NCI-H82 (cell line): ENCODE results near the gene ELP2.
"Not testable (repeated sequence)": the region's sequence is repeated elsewhere in the genome, so short reads cannot be mapped to it uniquely, and the experiment has no call there.

Source experiments
- DNase-seq: peaks from one replicate; lab custom pipeline; 2025; lab: John Stamatoyannopoulos, UW

The ELP2 gene

DNA sequence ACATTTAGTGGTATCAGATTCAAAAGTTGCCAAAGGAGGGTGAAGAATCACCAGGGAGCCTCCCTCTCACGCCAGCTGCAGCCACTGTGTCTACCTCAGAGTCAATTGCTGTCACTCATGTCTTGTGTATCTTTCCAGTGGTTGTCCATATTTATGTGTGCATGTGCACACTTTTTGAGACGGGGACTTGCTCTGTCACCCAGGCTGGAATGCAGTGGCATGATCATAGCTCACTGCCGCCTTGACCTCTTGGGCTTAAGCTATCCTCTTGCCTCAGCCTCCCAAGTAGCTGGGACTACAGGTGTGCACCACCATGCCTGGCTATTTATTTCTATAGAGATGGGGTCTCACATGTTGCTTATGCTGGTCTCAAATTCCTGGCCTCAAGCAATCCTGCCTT is 61.6 kb downstream of the ELP2 start:
- DNase-seq = no peak

GRCh38 chr18:36191711-36192110 is 62.0 kb downstream of the ELP2 start:
- no peak for DNase-seq

DNA sequence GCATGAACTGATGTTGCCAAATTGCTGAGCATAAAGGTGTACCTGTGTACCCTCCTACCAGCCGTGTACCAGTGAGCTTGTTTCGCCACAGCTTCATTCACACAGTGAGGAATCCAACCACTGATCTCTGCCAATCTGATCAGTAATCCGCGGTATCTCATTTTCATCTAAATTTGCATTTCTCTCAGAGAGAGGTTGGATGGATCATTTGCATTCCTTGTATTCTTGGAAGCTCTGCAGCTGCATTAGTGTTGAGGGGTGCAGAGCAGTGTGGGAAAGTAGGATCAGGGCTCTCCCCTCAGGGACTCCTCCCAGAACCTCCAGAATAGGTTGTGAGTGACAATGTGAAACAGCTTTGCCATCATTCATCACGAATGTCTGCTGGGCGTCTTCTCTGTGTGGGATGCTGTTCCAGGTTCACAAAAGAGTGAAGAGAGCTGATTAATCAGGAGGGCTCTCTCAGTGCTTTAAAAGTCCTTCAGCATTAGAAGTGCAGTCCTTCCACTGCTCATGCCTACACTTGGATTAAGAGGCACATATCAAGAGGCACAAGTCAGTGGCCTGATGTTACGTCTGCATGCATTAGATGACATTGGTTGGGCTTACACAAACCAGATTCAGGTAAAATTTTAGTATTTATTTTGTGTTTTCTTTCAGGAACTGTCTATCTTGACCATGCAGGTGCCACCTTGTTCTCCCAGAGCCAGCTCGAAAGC is 65.1 kb downstream of the ELP2 start:
- DNase-seq = no peak

GRCh38 chr18:36195427-36196122 is 65.9 kb downstream of the ELP2 start:
- no peak for DNase-seq

GRCh38 chr18:36196238-36196995 is 66.7 kb downstream of the ELP2 start:
- no peak for DNase-seq

DNA sequence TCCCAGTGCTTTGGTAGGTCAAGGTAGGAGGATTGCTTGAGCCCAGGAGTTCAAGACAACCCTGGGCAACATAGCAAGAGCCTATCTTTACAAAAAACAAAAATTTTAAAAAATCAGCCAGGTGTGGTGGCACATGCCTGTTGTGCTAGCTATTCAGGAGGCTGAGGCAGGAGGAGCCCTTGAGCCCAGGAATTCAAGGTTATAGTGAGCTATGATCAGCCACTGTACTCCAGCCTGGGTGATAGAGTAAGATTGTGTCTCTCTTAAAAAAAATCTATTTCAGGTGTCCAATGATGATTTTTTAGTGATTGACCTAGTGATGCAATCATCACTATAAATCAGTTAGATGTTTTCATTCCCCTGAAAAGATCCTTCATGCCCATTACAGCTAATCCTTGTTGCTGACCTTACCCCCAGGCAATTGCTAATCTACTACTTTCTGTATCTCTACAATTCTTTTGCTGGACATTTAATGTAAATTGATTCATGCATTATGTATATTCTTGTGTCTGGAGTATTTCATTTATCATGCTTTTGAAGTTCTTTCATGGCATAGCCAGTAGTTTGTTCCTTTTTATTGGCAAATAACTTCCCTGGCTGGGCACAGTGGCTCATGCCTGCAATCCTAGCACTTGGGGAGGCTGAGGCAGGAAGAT is 67.9 kb downstream of the ELP2 start:
- DNase-seq = no peak

DNA sequence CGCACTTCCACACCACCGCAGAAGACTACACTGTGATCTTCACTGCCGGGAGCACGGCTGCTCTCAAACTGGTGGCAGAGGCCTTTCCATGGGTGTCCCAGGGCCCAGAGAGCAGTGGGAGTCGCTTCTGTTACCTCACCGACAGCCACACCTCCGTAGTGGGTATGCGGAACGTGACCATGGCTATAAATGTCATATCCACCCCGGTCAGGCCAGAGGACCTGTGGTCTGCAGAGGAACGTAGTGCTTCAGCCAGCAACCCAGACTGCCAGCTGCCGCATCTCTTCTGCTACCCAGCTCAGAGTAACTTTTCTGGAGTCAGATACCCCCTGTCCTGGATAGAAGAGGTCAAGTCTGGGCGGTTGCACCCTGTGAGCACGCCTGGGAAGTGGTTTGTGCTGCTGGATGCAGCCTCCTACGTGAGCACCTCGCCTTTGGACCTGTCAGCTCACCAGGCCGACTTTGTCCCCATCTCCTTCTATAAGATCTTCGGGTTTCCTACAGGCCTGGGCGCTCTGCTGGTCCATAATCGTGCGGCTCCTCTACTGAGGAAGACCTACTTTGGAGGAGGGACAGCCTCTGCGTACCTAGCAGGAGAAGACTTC is 70.1 kb downstream of the ELP2 start:
- DNase-seq = no peak

- DNase-seq = no peak
Measured at GRCh38 chr18:36200354-36200771, 70.7 kb downstream of the ELP2 start.

GRCh38 chr18:36201765-36202164 is 72.1 kb downstream of the ELP2 start:
- no peak for DNase-seq

DNA sequence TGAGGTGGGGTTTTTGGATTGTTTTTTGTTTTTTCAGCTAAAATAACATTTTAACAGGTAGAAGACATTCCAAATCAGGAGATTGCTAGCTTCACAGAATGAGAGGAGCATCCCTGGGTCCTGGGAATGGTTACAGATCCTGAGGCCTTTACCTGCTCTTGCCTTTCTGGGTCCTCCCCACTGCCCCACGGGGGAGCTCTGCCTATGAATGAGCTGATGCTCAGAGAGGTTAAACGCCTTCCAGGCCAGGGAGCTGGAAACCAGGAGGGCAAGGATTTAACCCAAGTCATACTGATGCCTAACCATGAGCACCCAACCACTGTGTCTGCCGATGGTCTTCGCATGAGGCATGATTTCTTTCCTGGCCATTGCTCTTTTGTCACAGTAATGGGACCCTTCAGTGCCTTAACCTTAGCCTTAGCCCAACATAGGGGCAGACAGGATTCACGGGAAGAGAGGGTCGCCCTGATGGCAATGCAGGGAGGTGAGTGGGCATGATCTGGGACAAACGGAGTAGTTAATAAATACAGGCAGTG is 73.7 kb downstream of the ELP2 start:
- no peak for DNase-seq

DNA sequence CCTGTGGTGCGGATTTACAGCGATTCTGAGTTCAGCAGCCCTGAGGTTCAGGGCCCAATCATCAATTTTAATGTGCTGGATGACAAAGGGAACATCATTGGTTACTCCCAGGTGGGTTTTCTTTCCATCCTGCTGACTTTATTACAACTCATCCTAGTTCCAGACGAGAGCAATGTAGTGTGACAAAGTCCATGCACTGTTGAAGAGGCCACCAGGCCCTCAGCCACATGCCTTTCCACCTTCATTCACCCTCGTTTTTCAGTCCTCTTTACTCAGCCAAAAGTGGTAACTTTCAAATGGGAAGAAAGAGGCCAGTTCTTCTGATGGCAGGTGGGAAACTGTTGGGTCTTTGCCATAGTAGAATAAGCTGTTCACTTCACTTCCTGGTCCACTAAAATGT is 75.5 kb downstream of the ELP2 start:
- no peak for DNase-seq

- no peak for DNase-seq
Measured at GRCh38 chr18:36207303-36207702, 77.6 kb downstream of the ELP2 start.

- not testable (repeated sequence) for DNase-seq
Measured at GRCh38 chr18:36207969-36208368, 78.3 kb downstream of the ELP2 start.

- DNase-seq = no peak
Measured at GRCh38 chr18:36211612-36212065, 81.9 kb downstream of the ELP2 start.

DNA sequence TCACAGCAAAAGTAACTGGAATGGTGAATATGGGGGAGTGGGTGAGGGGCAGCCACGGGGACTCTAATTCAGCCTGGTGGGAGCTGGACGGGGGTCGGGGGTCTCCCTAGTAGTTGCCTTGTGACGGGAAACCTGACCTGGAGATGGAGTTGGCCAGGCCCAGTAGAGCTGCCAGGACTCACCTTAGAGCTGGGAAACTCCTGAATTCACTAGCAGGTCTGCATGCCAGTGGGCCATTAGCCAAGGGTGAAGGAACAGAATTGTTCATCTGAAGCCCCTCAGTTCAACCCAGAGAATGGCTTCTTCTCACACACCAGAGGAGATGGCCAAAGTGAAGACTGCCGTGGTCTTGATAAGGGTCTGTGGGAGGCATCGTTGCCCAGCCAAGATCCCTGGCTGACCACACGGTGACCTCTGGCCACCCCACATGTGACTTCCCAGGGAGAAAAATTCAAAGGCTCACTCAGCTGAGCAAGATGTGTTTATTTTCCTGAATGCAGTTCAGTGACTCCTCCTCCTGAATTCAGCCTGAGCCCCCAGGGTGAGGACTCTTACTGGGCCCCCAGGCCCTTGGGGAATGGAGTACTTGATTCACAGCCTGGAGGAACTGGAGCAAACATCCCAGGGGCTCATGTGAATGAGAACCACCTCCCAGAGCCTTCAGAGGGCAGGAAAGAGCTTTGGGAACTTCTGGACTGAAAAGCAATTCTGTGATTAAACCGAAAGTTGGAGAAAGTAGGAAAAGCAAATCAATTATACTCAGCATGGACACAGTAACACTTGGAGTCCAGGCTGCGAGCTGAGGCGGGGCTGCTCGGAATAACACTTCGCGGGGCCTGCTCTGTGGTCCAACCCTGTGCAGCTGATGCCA is 82.8 kb downstream of the ELP2 start:
- DNase-seq = no peak

DNA sequence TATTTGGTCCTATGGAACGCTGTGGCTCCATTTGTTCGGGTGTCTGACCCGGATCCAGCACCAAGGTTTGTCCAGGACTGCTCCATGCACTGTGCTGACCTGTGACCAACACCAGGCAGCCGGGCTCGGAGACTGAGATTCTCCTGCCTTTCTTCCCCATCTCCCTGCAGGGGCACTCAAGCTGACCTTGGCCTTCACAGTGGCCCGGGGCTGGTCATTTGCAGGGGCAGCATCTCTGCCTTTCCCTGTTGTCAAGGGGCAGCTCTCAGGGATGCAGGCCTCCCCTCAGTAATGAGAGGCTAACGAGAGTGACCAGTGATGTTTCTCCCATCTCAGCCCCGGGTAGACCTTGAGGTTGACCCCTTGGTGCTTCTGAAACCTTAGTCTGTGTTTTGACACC is 85.1 kb downstream of the ELP2 start:
- DNase-seq = no peak

DNA sequence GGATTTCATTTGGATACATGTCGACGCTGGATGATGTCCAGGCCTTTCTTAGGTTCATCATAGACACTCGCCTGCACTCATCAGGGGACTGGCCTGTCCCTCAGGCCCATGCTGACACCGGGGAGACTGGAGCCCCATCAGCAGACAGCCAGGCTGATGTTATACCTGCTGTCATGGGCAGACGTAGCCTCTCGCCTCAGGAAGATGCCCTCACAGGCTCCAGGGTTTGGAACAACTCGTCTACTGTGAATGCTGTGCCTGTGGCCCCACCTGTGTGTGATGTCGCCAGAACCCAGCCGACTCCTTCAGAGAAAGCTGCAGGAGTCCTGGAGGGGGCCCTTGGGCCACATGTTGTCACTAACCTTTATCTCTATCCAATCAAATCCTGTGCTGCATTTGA is 85.9 kb downstream of the ELP2 start:
- no peak for DNase-seq

- no peak for DNase-seq
Measured at GRCh38 chr18:36217348-36217747, 87.6 kb downstream of the ELP2 start.

GRCh38 chr18:36229188-36229587 is 99.5 kb downstream of the ELP2 start:
- DNase-seq = no peak
